Measurements from ENCODE around the gene PLSCR2. TPM values are rescaled to one million over a fixed set of nuclear protein-coding genes. Genes with fewer than 3 reads are reported as not detected.
A peak's percentile ranks its signal among the peaks of the same experiment; 100 is the strongest.

PLSCR2 gene
- total and polyA plus RNA-seq, 10 of the 15 experiments (the other 5 are each of a cell fraction or from before 2014, with no cell fraction given): not detected

DNA sequence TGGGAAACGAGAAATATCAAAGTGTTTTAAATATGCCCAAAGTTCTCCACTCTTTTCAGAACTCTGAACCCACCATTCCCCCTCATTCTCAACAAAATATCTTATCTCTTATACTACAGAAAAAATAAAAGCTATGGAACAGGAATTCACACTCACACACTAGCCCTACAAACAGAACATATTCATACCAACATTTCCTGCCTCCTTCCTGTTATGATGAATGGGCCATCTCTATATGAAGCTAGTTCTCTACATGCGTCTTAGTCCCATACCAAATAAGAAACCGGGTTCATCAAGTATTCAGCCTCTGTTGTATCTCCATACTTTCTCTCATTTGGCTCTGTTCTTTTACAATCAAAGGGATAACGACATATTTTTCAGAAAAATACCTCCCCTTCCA lies 72.6 kb downstream of the PLSCR2 start:
- 17% methylated on average over 4 of the region's 4 CpGs for WGBS (ENCODE audit: insufficient coverage, insufficient replicate concordance, low lambda C conversion rate, missing lambda C conversion rate)
- in situ Hi-C loops (cut with MboI): no loop called here
- BruUV-seq (replicated peaks): no TSS peak
- H3K4me3 ChIP-seq: no peak overlapping the region
- ATAC-seq (0 out of 3 replicates have a peak, but pooled peaks have one; percentile 28), DNase-seq (ENCODE audit: low read depth, low spot score) (no peak), FAIRE-seq (no peak)
- no peaks in the 10 kb centered on the region for H3K36me3 ChIP-seq (ENCODE audit: control insufficient read depth in 2 of 2, insufficient read depth in 2 of 2, low read length in 1 of 2)
- RAD21 ChIA-PET (ENCODE audit: unreplicated experiment): no interaction called here
- TF ChIP-seq SUZ12 (IDR thresholded peaks at IDR 0.05; ENCODE audit: unreplicated experiment): no peak
- TF ChIP-seq JUND (IDR thresholded peaks at IDR 0.05; ENCODE audit: low read depth, low read length): no peak
- no peak for TF ChIP-seq PAX8 (IDR thresholded peaks at IDR 0.05)
- no peak for TF ChIP-seq SUPT20H (IDR thresholded peaks at IDR 0.05; ENCODE audit: borderline replicate concordance, control insufficient read depth, low read depth, low read length)
- no peak for TF ChIP-seq ZBED1 (IDR thresholded peaks at IDR 0.05; ENCODE audit: borderline replicate concordance)
- TF ChIP-seq BHLHE40 (IDR thresholded peaks at IDR 0.05; ENCODE audit: borderline replicate concordance in 1 of 2, low read depth in 2 of 2, low read length in 1 of 2): no peak
- TF ChIP-seq EZH2 (IDR thresholded peaks at IDR 0.05; ENCODE audit: borderline replicate concordance, control insufficient read depth, low read depth, low read length): no peak
- CTCF ChIA-PET: no interaction called here
- no peaks in the 10 kb centered on the region for H3K4me1 ChIP-seq (ENCODE audit: control insufficient read depth, insufficient read depth, low read length)
- no peaks in the 10 kb centered on the region for H3K9me3 ChIP-seq (replicated peaks; ENCODE audit: control insufficient read depth, insufficient read depth, low read length)
- POLR2A ChIA-PET: no interaction called here
- H3K79me2 ChIP-seq (ENCODE audit: control insufficient read depth, insufficient read depth, low read length): no peaks in the 10 kb centered on the region
- SMC1A ChIA-PET (ENCODE audit: uncharacterized antibody, unreplicated experiment): no interaction called here
- intact Hi-C loops (cut with micrococcal nuclease; ENCODE audit: unreplicated experiment): no loop called here
- no peak overlapping the region for H3K4me2 ChIP-seq (ENCODE audit: control insufficient read depth, insufficient read depth)
- H3K9ac ChIP-seq (ENCODE audit: control insufficient read depth, insufficient read depth, low read length): no peak overlapping the region
- no peak overlapping the region for H3K27ac ChIP-seq (ENCODE audit: control insufficient read depth, insufficient read depth)
- H3K27me3 ChIP-seq (replicated peaks in 1 of 2; ENCODE audit: control insufficient read depth in 2 of 2, insufficient read depth in 2 of 2, low read length in 1 of 2): no peaks in the 10 kb centered on the region
- H4K20me1 ChIP-seq (ENCODE audit: control insufficient read depth, insufficient read depth): no peaks in the 10 kb centered on the region
- no peak overlapping the region for H2AFZ ChIP-seq (ENCODE audit: control insufficient read depth, low read depth, low read length)

DNA sequence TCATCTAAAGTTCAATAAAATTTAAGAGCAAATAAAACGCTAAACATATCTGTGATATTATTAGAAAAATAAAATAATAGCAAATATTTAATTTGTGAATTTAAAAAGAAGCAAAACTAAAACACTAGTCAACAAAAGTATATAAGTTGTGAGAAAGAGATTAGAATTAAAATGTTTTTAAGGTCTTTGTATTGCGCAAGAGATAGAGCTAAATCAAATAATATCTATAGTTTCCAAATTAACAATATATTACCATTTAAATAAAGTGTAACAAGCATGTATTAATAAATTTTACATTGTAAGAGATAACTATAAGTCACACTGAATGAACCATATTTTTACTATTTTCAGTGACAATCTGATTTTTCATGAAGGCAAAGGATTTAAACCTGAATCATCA lies 74.2 kb downstream of the PLSCR2 start:
- FAIRE-seq (no peak), DNase-seq (ENCODE audit: low read depth, low spot score) (no peak), ATAC-seq (no peak)
- SMC1A ChIA-PET (ENCODE audit: uncharacterized antibody, unreplicated experiment): no interaction called here
- Histone ChIP-seq H3K27me3 (replicated peaks in 1 of 2; ENCODE audit: control insufficient read depth in 2 of 2, insufficient read depth in 2 of 2, low read length in 1 of 2) (no peaks in the 10 kb centered on the region), H4K20me1 (ENCODE audit: control insufficient read depth, insufficient read depth) (no peaks in the 10 kb centered on the region), H3K79me2 (ENCODE audit: control insufficient read depth, insufficient read depth, low read length) (no peaks in the 10 kb centered on the region), H3K27ac (ENCODE audit: control insufficient read depth, insufficient read depth) (no peak overlapping the region), H3K4me2 (ENCODE audit: control insufficient read depth, insufficient read depth) (no peak overlapping the region), H2AFZ (ENCODE audit: control insufficient read depth, low read depth, low read length) (no peak overlapping the region), H3K4me3 (no peak overlapping the region), H3K9ac (ENCODE audit: control insufficient read depth, insufficient read depth, low read length) (no peak overlapping the region), H3K9me3 (replicated peaks; ENCODE audit: control insufficient read depth, insufficient read depth, low read length) (no peaks in the 10 kb centered on the region), H3K36me3 (ENCODE audit: control insufficient read depth in 2 of 2, insufficient read depth in 2 of 2, low read length in 1 of 2) (no peaks in the 10 kb centered on the region), H3K4me1 (ENCODE audit: control insufficient read depth, insufficient read depth, low read length) (no peaks in the 10 kb centered on the region)
- intact Hi-C loops (cut with micrococcal nuclease; ENCODE audit: unreplicated experiment) (no loop called here), in situ Hi-C loops (cut with MboI) (no loop called here)
- POLR2A ChIA-PET: no interaction called here
- TF ChIP-seq NR2C2 (IDR thresholded peaks at IDR 0.05; ENCODE audit: borderline replicate concordance, control insufficient read depth, insufficient read length, low read depth) (no peak), BMI1 (IDR thresholded peaks at IDR 0.05; ENCODE audit: borderline replicate concordance) (no peak), TCF12 (IDR thresholded peaks at IDR 0.05; ENCODE audit: low read depth, low read length) (no peak), BACH1 (IDR thresholded peaks at IDR 0.05; ENCODE audit: borderline replicate concordance) (no peak), HDAC6 (IDR thresholded peaks at IDR 0.05; ENCODE audit: unreplicated experiment) (no peak), ZBTB4 (CRISPR knock-in tag; IDR thresholded peaks at IDR 0.05) (no peak), ELK1 (IDR thresholded peaks at IDR 0.05; ENCODE audit: low read depth, low read length) (no peak), CREB1 (IDR thresholded peaks at IDR 0.05; ENCODE audit: low read depth) (no peak)
- RAD21 ChIA-PET (ENCODE audit: unreplicated experiment): no interaction called here
- CTCF ChIA-PET: no interaction called here
- no TSS peak for BruUV-seq (replicated peaks)
- WGBS (ENCODE audit: insufficient coverage, insufficient replicate concordance, low lambda C conversion rate, missing lambda C conversion rate): 58% methylated on average over 2 of the region's 2 CpGs

All from GM12878 (cell line).